Neutrophil (primary cell): ENCODE results near the gene RBM18.

Source experiments
- H3K27ac ChIP-seq: fragments of 200-600 bp; sonication (generic); 2 replicates; pipeline ENCODE4 v1.5.1; 2016; ENCODE audit warnings: mild to moderate bottlenecking, moderate library complexity
- H3K27me3 ChIP-seq: fragments of 200-600 bp; sonication (generic); 2 replicates; pipeline ENCODE4 v1.6.0; 2016; ENCODE audit warnings: mild to moderate bottlenecking
- H3K36me3 ChIP-seq: fragments of 200-600 bp; sonication (generic); 2 replicates; pipeline ENCODE4 v1.5.1; 2017
- H3K4me1 ChIP-seq, 2 experiments: fragments of 200-600 bp in 1 of 2; sonication (generic) in 1 of 2; 1 replicate in 1 of 2; 2 replicates in 1 of 2; pipeline versions ENCODE4 v1.5.1 to v1.6.1; 2013 to 2016; ENCODE audit warnings: low read depth in 1 of 2, low read length in 1 of 2, mild to moderate bottlenecking in 1 of 2, moderate library complexity in 1 of 2; ENCODE audit not compliant: control insufficient read depth in 1 of 2, insufficient read depth in 1 of 2
- H3K4me3 ChIP-seq, 2 experiments: fragments of 200-600 bp in 1 of 2; sonication (generic) in 1 of 2; 1 replicate in 1 of 2; 2 replicates in 1 of 2; pipeline ENCODE4 v1.5.1; 2013 to 2016; ENCODE audit warnings: low read depth in 1 of 2, low read length in 1 of 2, mild to moderate bottlenecking in 1 of 2, moderate library complexity in 1 of 2
- H3K9me3 ChIP-seq: fragments of 200-600 bp; sonication (generic); 2 replicates; pipeline ENCODE4 v1.5.1; 2016
- TF ChIP-seq, protein P1 (sequence below): fragments of 200-600 bp; sonication (generic); IDR thresholded peaks from 2 replicates; pipeline ENCODE4 v1.5.1; 2016; ENCODE audit warnings: antibody characterized with exemption

RBM18 gene

GRCh38 chr9:122188369-122188768 is 76.3 kb downstream of the RBM18 start:
- Histone ChIP-seq H3K9me3 (no peaks in the 10 kb centered on the region), H3K36me3 (no peaks in the 10 kb centered on the region), H3K27me3 (peaks cover 4% of the 10 kb centered on the region), H3K4me1 (no peaks in the 10 kb centered on the region), H3K27ac (no peak overlapping the region), H3K4me3 (no peak overlapping the region)
- TF ChIP-seq, protein P1, sequence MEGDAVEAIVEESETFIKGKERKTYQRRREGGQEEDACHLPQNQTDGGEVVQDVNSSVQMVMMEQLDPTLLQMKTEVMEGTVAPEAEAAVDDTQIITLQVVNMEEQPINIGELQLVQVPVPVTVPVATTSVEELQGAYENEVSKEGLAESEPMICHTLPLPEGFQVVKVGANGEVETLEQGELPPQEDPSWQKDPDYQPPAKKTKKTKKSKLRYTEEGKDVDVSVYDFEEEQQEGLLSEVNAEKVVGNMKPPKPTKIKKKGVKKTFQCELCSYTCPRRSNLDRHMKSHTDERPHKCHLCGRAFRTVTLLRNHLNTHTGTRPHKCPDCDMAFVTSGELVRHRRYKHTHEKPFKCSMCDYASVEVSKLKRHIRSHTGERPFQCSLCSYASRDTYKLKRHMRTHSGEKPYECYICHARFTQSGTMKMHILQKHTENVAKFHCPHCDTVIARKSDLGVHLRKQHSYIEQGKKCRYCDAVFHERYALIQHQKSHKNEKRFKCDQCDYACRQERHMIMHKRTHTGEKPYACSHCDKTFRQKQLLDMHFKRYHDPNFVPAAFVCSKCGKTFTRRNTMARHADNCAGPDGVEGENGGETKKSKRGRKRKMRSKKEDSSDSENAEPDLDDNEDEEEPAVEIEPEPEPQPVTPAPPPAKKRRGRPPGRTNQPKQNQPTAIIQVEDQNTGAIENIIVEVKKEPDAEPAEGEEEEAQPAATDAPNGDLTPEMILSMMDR, result no peak
